ENCODE results near the gene ITGB6.

ITGB6 gene

DNA sequence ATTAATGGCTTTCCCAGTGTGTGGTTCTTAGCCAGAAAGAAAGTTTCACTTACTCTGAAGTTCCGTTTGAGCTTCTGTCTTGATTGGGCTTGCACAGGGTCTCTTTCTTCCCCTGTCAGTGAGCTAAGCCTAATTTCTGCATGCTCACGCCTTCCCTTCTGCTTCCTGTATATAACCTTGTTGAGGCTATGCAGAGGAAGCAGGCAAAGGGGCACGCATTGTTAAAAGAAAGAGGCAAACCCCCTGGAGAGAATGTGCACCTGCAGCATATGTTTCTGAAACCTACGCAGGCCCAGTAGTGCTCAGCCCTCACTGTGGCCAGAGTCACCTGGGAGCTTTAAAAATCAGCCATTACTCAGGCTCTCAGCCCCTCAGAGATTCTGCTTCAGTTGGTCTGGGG, 123.2 kb downstream of the ITGB6 start:
- no peak for DNase-seq

GRCh38 chr2:160076241-160076640, 123.8 kb downstream of the ITGB6 start:
- no peak for DNase-seq

GRCh38 chr2:160075171-160075570, 124.9 kb downstream of the ITGB6 start:
- DNase-seq = no peak

DNA sequence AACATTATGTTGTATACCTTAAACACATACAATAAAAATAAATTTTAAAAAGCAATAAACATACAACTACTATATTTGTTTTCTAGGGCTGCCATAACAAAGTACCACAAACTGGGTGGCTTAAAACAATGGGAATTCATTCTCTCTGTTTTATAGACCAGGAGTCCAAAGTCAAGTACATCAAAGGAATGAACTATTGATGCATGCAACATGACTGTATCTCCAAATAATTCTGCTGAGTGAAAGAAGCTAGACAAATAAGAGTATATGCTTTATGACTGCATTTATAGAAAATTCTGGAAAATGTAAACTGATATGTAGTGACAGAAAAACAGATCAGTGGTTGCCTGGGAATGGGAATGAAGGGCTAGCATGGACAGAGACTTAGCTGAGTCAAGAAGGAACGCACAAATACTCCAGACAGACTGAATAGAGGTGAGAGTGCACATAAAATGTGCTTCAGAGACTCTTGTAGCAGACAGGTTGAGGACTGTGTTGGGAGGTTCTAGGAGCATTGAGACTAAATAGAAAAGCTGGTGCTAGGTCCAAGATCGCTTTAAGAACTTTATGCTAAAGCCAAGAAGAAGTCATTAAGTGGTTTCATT, 126.7 kb downstream of the ITGB6 start:
- no peak for DNase-seq

DNA sequence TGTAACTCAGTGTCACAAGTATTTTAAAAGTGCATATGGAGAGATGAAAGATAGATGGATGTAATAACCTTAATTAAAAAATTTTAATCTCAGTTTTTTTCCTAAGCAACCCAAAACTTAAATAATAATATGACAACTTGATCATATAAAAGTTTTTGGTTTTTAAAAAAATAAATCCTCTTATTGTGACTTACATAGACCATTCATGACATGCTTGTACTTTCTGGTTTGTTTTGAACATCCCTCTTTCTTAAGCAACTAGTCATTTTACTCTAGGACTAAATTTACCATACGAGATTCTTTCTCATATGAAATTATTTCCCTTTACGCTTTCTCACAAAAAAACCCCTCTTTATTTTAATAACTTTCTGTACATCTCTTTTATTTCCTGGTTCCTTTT, 131.2 kb downstream of the ITGB6 start:
- DNase-seq = no peak

DNA sequence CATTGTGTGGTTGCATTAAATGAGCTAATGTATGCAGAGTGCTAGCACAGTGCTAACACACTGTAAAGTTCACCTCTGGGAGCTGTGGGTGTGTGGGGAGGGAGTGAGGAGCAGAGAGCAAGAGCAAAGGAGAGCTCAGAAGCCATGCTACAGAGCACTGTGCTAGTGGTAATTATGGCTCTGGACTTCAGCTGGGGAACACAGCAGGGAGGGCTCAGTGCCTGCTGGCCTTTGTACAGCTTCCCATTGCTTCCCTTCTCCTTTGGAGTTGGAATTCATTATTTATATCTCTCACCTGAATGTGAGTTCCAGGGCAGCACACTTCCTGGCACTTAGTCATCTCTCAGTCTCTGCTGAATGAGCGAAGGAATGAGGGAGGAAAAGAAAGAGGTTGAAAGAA, 135.2 kb downstream of the ITGB6 start:
- no peak for DNase-seq

DNA sequence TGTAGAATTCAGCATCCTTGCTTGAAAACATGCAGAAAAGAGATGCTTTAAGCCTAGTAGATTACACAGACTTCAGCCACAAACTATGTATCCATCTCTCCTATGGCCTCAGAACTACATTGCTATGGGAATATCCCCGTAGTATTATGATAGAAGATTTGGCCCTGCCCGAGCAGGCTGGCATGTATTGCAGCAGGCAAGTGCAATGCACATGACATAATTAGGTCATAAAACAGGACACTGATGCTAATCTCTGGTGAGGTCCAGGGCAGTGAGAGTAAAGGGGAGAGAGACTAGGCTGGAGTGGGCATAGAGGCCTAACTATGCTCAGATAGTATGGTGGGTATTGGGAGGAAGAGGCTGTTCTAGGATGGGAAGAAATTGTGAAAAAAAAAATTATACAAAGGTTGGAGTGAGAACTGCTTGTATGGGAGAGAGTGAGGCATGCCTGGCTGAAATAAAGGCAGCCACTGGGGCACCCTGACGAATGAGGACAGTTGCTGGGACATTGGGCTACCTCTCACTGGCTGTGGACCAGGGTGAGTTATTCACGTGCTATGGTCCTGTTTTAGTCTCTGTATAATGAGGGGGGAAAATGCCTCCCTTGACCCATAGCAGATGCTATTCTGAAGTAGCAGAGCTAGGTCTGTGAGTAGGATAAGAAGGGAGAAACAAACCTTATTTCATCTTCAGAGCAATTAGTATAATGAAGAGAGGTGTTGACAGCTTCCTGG, 136.0 kb downstream of the ITGB6 start:
- DNase-seq = no peak

DNA sequence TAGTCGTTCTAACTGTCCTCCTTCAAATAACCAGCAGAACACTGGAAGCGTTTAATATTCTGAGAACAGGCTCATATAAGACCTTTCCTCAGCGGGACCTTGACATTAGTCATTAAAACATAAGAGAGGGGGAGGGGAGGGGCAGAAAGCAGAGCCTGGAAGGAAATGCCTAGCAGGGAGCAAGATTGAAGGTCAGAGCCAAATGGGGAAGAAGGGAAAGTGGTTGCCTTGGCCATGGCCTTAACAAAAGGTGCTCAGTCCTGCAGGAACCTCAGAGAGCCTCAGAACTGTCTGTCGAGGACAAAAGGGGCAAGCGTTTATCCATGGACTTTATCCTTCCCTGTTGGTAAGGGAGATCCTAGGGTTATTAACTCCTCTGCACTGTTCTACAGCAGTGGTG, 136.8 kb downstream of the ITGB6 start:
- no peak for DNase-seq

DNA sequence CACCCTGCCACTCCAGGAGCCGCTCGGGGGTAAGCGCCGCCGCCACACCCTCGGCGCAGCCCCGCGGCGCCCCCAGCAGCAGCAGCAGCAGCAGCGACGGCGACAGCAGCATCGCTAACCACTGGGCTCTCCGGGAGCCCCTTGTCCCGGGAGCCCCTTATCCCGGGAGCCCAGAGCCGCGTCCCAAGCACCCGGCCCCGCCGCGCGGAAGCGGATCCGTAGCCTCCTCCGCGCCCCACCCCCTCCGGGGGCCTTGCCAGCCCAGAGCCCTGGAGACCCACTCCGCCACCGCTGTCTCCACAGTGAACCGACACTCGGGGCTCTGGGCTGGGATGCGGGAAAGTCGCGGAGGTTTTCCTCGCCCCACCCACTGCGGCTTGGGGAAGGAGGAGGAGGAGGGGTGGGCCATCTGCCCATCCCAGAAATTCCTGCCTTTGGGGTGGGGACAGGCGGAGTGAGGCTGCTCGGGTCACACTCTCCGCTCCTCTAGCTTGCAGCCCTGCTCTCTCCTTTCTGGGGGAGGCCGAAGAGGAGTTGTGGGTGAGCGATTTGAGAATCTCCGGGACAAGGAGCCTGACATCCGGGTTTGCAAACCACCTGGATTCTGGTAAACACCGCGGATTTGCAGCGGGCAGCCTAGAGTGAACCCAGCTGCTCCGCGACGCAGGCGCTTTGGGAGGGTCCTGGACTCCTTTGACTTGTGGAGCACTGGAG, 137.6 kb downstream of the ITGB6 start, which contains the start of gene PLA2R1:
Gene PLA2R1, minus strand, starts transcription at position 324 of the 714 bp plus-strand sequence. Its CDS starts 212 bp downstream, at position 112.
- DNase-seq = no peak

GRCh38 chr2:160061944-160062291, 138.2 kb downstream of the ITGB6 start:
- no peak for DNase-seq

DNA sequence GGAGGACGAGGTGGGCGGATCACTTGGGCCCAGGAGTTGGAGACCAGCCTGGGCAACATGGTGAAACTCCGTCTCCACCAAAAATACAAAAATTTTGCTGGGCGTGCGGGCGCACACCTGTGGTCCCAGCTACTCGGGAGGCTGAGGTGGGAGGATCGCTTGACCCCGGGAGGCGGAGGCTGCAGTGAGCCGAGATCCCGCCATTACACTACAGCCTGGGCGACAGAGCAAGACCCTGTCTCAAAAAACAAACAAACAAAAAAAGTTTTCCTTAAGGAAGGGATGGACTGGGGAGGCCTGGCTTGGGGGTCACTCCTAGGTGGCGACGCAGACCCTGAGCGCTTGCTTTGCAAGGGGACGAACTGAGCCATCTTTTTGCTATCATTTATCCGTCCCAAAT, 138.5 kb downstream of the ITGB6 start:
- DNase-seq = no peak

DNA sequence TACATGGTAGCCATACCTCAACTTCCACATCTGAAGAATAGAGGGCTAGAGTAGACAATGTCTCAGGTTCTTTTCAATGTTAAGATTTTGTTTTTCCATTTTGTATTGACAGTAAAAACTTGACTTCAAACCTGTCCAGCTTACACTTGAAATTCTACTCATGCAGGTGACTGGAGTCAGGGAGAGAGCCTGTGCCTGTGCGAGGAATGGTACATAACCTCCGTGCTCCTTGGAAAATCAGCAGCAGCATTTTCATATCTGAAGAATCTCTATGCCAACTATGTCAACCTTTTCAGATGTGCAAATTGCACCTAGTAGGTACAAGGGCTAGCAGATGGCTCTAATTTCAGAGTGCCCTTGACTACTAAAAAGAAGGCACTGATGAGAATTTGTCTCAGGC, 139.8 kb downstream of the ITGB6 start:
- no peak for DNase-seq

DNA sequence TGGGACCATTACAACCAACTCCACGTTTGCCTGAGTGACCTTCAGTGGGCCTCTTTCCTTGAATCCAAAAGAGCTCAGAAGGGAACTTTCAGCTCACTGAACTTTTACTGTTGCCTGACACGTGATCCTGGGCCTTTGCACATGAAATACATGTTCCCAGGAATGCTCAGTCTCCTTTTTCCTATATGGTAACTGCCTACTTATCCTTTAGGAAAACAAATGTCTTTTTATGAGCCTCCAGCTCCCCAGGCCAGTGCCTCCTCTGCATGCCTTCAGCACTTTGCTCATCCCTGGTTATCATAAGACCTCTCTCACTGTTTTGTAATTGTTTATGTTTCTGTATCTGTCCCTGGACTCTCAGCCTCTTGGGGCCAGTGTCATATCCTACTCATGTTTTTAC, 142.7 kb downstream of the ITGB6 start:
- DNase-seq = no peak

DNA sequence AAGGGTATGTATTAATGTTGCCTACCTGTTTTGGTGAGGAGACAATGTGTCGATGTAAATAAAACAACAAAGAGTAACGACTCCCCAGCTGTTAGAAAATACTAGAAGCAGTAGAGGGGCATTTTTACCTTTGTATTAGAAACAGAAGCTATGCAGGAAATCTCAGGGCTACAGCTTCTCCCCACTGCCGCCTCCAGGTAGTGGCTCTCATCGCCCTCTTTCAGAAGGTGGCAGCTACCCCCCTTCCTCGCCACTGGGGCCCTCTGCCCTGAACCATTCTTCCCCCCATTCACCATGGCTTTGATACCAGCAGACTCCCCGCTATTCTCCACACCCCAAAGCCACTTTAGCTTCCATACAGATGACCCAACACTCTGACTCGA, 144.4 kb downstream of the ITGB6 start:
- no peak for DNase-seq

DNA sequence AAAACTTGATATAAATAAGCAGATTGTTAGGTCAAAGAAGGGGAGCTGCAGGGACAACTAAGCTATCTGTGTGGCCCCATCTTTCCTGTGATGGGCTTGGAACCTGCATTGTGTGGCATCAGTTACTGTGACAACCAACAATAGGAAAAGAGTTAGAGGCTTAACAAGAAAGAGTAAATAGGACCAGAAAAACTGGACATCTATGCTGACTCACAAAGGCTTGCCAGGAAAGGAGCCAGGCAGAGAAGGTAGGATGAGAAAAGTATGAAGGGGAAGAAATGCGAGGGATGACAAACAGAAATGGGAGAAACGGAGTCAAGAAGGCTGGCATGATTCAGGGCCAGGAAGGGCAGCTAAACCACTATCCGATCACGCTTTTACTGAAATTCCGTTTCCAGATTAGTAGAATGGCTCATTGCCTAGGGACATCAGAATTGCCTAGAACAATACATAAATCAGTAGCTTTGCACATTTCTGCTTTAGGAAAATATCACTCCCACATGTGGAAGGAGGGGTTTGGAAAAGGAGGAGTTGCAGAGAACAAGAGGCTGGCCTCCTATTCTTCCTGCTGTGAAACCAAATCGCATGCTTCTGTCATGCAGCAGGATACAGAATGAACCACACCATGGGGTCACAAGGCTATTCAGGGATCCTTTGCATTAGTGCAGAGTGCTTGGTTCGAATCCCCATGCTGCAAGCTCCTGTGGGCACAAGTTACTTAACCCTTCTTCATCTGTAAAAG, 144.9 kb downstream of the ITGB6 start:
- DNase-seq = no peak

- no peak for DNase-seq
Measured at GRCh38 chr2:160053946-160054345, 146.1 kb downstream of the ITGB6 start.

DNA sequence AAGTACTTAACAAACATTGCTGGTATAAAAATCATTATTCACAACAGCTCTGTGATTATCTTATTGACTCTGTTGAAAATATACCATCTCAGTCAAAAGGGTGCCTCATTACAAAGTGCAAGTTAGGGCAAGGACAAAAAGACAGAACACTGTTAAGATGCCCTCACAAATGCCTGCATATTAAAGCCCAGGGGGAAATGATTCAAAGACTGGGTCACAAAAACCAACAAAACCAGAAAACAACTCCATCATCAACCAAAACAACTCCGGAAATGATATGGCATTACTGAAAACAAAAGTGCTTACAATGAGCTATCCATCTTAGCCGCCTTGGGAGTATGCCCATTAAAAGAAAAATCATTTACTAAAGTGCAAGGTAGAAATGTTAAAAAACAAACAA, 147.5 kb downstream of the ITGB6 start:
- no peak for DNase-seq

DNA sequence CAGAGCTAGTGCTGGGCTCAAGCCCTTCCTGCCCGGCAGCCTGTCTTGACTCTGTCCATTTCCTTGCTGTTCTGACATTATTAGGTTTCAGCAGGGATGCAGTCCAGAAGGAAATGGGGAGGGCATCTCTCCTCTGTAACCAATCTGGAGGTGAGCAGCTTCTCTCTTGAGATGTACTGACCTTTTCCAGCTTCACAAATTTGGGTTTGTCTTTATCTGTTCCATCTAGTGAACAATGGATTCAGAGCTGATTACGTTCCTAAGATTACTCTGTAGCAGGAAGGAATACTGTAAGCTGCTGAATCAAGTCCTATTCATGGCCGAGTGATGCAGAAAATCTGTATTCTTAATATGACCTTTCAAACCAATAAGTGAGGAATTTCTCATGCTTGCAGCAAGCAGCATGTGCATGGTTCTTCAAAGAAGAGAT, 148.7 kb downstream of the ITGB6 start:
- DNase-seq = no peak

GRCh38 chr2:160050147-160050546, 149.9 kb downstream of the ITGB6 start:
- DNase-seq = no peak
